Mucosa of stomach (tissue), 1 donor: ENCODE data around the gene UBTFL1.
"Not testable (repeated sequence)": the region's sequence is repeated elsewhere in the genome, so short reads cannot be mapped to it uniquely, and the experiment has no call there.

ENCODE experiments used
- H3K27me3 ChIP-seq: one replicate; pipeline ENCODE4 v1.7.0; 2013; ENCODE audit warnings: mild to moderate bottlenecking, low read length; ENCODE audit not compliant: control insufficient read depth, insufficient read depth
- H3K36me3 ChIP-seq: one replicate; pipeline ENCODE4 v1.7.0; 2013; ENCODE audit warnings: low read length; ENCODE audit not compliant: control insufficient read depth, insufficient read depth
- H3K4me1 ChIP-seq: one replicate; pipeline ENCODE4 v1.7.0; 2013; ENCODE audit warnings: mild to moderate bottlenecking, low read length; ENCODE audit not compliant: control insufficient read depth, insufficient read depth
- H3K4me3 ChIP-seq: one replicate; pipeline ENCODE4 v1.7.0; 2013; ENCODE audit warnings: low read length
- H3K9ac ChIP-seq: one replicate; pipeline ENCODE4 v1.7.0; 2013; ENCODE audit warnings: mild to moderate bottlenecking, low read length, moderate library complexity
- H3K9me3 ChIP-seq: one replicate; pipeline ENCODE4 v1.7.0; 2013; ENCODE audit warnings: mild to moderate bottlenecking, low read length, moderate library complexity; ENCODE audit not compliant: control insufficient read depth
- donor health status: Pancreatic carcinoma.

The UBTFL1 gene, protein sequence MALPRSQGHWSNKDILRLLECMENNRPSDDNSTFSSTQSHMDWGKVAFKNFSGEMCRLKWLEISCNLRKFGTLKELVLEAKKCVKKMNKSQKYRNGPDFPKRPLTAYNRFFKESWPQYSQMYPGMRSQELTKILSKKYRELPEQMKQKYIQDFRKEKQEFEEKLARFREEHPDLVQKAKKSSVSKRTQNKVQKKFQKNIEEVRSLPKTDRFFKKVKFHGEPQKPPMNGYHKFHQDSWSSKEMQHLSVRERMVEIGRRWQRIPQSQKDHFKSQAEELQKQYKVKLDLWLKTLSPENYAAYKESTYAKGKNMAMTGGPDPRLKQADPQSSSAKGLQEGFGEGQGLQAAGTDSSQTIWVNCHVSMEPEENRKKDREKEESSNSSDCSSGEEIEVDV

GRCh38 chr11:90085650-90086049 is at the start of gene UBTFL1:
Gene UBTFL1, plus strand, starts transcription at chr11:90085950. Its CDS starts 0 bp downstream, at chr11:90085950.
- not testable (repeated sequence) for H3K9ac ChIP-seq, H3K36me3 ChIP-seq, H3K9me3 ChIP-seq, H3K4me1 ChIP-seq, H3K27me3 ChIP-seq, H3K4me3 ChIP-seq

GRCh38 chr11:90051591-90052209 is 34.0 kb upstream of the UBTFL1 start:
- H3K36me3 ChIP-seq, H3K4me1 ChIP-seq, H3K9ac ChIP-seq, H3K27me3 ChIP-seq, H3K4me3 ChIP-seq, H3K9me3 ChIP-seq: not testable (repeated sequence)

DNA sequence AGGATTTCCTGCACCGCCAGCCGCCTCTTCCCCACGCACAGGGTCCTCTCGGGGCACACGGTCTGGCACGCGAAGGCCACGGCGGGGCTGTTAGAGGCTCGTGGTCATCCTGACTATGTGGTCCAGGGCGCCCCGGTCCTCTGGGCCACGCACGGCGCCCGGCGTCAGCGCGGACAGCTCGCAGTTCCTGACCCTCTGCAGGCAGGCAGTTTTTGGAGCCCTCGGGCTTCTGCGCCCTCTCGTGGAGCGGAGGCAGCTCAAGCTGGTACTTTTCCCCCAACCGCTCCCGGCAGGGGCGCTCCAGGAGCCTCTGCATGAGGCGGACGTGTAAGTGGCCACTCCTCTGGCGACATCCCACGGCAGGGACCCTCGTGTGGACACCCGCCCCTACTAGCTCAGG is 33.4 kb upstream of the UBTFL1 start:
- not testable (repeated sequence) for H3K4me1 ChIP-seq, H3K36me3 ChIP-seq, H3K9ac ChIP-seq

GRCh38 chr11:90053545-90053944 is 32.2 kb upstream of the UBTFL1 start:
- not testable (repeated sequence) for H3K36me3 ChIP-seq, H3K9me3 ChIP-seq

More for the DNA sequence above, 33.4 kb upstream of the UBTFL1 start:
- H3K9me3 ChIP-seq, H3K27me3 ChIP-seq, H3K4me3 ChIP-seq: not testable (repeated sequence)

DNA sequence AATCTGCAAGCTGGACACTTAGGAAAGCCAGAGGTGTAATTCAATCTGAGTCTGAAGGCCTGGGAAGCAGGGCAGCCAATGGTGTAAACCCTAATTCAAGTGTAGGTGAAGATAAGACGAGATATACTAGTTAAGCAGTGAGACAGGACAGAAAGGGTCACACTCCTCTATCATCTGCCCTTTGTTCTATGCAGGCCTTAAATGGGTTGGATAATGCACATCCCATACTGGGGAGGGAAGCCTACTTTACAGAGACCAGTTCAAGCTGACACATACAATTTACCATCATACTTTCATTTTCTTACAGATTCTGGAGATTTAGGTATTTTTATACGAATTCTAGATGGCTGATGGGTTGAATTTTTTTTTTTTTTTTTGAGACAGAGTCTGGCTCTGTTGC is 3.0 kb downstream of the UBTFL1 start:
- H3K4me1 ChIP-seq, H3K9me3 ChIP-seq, H3K36me3 ChIP-seq, H3K27me3 ChIP-seq, H3K9ac ChIP-seq, H3K4me3 ChIP-seq: not testable (repeated sequence)

More at GRCh38 chr11:90053545-90053944, 32.2 kb upstream of the UBTFL1 start:
- not testable (repeated sequence) for H3K4me1 ChIP-seq, H3K27me3 ChIP-seq, H3K4me3 ChIP-seq, H3K9ac ChIP-seq

DNA sequence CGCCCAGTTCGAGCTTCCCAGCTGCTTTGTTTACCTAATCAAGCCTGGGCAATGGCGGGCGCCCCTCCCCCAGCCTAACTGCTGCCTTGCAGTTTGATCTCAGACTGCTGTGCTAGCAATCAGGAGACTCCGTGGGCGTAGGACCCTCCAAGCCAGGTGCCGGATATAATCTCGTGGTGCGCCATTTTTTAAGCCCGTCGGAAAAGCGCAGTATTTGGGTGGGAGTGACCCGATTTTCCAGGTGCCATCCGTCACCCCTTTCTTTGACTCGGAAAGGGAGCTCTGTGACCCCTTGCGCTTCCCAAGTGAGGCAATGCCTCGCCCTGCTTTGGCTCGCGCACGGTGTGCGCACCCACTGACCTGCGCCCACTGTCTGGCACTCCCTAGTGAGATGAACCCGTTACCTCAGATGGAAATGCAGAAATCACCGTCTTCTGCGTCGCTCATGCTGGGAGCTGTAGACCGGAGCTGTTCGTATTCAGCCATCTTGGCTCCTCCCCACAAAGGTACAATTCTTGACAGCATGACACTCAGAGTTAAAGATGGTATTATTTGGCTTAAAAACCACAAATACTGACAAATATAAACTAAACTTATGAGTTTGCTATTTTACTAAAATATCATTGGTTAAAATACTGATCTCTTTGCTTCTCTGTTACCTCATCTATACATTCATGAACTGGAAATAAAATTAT is 9.6 kb downstream of the UBTFL1 start:
- H3K9ac ChIP-seq, H3K27me3 ChIP-seq, H3K9me3 ChIP-seq, H3K4me1 ChIP-seq, H3K4me3 ChIP-seq, H3K36me3 ChIP-seq: not testable (repeated sequence)

DNA sequence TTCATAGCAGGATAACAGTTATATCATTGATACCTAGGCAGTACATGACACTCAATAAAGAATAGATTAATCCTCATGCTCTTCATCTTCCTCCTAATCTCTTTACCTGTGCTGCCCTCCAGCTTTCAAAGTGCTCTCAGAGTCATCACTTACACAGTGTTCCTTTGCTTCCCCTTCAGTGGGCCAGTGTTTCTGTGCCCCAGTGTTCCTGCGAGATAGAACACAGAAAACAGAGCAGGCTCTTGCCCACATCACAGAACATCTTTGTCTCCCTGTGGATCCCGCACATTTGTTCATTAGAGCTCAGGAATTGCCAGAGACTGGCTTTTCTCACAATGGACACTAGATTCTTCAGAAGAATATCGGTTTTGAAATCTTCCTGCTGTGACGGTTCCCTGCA is 12.5 kb downstream of the UBTFL1 start:
- H3K9ac ChIP-seq: not testable (repeated sequence)

GRCh38 chr11:90100431-90100830 is 14.7 kb downstream of the UBTFL1 start:
- Histone ChIP-seq H3K9me3 (no peaks in the 10 kb centered on the region), H3K4me1 (no peaks in the 10 kb centered on the region), H3K27me3 (no peaks in the 10 kb centered on the region), H3K36me3 (no peaks in the 10 kb centered on the region), H3K9ac (no peak overlapping the region), H3K4me3 (no peak overlapping the region)

More for the DNA sequence above, 12.5 kb downstream of the UBTFL1 start:
- not testable (repeated sequence) for H3K36me3 ChIP-seq, H3K27me3 ChIP-seq, H3K4me1 ChIP-seq, H3K4me3 ChIP-seq, H3K9me3 ChIP-seq

DNA sequence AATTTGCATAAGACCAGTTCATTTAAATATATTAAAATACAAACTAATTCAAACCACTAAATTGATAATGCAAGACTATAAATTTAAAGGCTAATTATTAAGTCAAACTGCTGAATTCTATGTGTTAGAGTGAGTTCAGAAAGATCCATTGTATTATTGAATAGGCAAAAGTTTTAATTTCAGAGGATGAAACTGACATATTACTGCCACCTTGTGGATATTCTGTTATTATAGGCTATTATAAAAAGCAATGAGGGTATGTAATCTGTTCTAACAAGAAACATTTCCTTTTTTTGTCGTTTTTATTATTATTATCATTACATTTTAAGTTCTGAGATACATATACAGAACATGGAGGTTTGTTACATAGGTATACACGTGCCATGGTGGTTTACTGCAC is 27.8 kb downstream of the UBTFL1 start:
- Histone ChIP-seq H3K9me3 (no peaks in the 10 kb centered on the region), H3K4me3 (no peak overlapping the region), H3K4me1 (no peaks in the 10 kb centered on the region)

GRCh38 chr11:90120191-90120590 is 34.4 kb downstream of the UBTFL1 start:
- Histone ChIP-seq H3K27me3 (no peaks in the 10 kb centered on the region), H3K4me1 (no peaks in the 10 kb centered on the region), H3K4me3 (no peak overlapping the region), H3K9ac (no peak overlapping the region), H3K9me3 (no peaks in the 10 kb centered on the region), H3K36me3 (no peaks in the 10 kb centered on the region)

More for the DNA sequence above, 27.8 kb downstream of the UBTFL1 start:
- no peaks in the 10 kb centered on the region for H3K27me3 ChIP-seq
- H3K36me3 ChIP-seq: no peaks in the 10 kb centered on the region
- no peak overlapping the region for H3K9ac ChIP-seq

GRCh38 chr11:90124371-90124770 is 38.6 kb downstream of the UBTFL1 start:
- Histone ChIP-seq H3K9ac (no peak overlapping the region), H3K4me3 (no peak overlapping the region), H3K36me3 (no peaks in the 10 kb centered on the region), H3K9me3 (no peaks in the 10 kb centered on the region), H3K27me3 (no peaks in the 10 kb centered on the region), H3K4me1 (no peaks in the 10 kb centered on the region)

GRCh38 chr11:90124946-90125345 is 39.2 kb downstream of the UBTFL1 start:
- Histone ChIP-seq H3K27me3 (no peaks in the 10 kb centered on the region), H3K4me3 (no peak overlapping the region), H3K36me3 (no peaks in the 10 kb centered on the region), H3K9ac (no peak overlapping the region), H3K9me3 (no peaks in the 10 kb centered on the region), H3K4me1 (no peaks in the 10 kb centered on the region)
